ENCODE results near the gene RABAC1. TPM values are rescaled to one million over a fixed set of nuclear protein-coding genes. Genes with fewer than 3 reads are reported as not detected.

The RABAC1 gene
- total RNA-seq, 2 experiments from 2014 or later: 96.0 to 102 TPM

- Histone ChIP-seq H3K27me3 (ENCODE audit: control insufficient read depth in 1 of 2, insufficient read depth in 2 of 2, low read length in 2 of 2) (no peaks in the 10 kb centered on the region), H3K36me3 (ENCODE audit: insufficient read depth, low read length) (no peaks in the 10 kb centered on the region), H3K4me1 (ENCODE audit: insufficient read depth, low read length) (peaks cover 59% of the 10 kb centered on the region), H3K9me3 (ENCODE audit: control insufficient read depth in 1 of 2, insufficient read depth in 1 of 2, low read length in 2 of 2) (no peaks in the 10 kb centered on the region), H3K27ac (ENCODE audit: low read depth in 1 of 2, low read length in 2 of 2) (no peak overlapping the region), H3K4me3 (ENCODE audit: low read length) (no peak overlapping the region)
- intact Hi-C loops (cut with DNase I, micrococcal nuclease): loop anchor here (2.0 to 5.0 kb wide), 2 partner anchors 43 to 60 kb away; no protein-coding TSS in a partner anchor
- CTCF ChIA-PET: interaction anchor here (1.8 kb wide), 1 partner anchor 59 kb away, joined by 6 read pairs; no protein-coding TSS in a partner anchor
- DNase-seq (no peak), ATAC-seq (ENCODE audit: poor library complexity) (no peak)
- H3K4me3 Mint-ChIP-seq: no peak overlapping the region
- H3K9me3 Mint-ChIP-seq: no peaks in the 10 kb centered on the region
- no peaks in the 10 kb centered on the region for H3K27me3 Mint-ChIP-seq
- POLR2A ChIA-PET: no interaction called here
- TF ChIP-seq CTCF (IDR thresholded peaks at IDR 0.05): no peak
- peaks cover 65% of the 10 kb centered on the region for H3K4me1 Mint-ChIP-seq (ENCODE audit: low read depth)
- H3K27ac Mint-ChIP-seq: peak overlapping the region; percentile 86
- peaks cover 6% of the 10 kb centered on the region for H3K36me3 Mint-ChIP-seq (ENCODE audit: low read depth)
These were observed 26.8 kb downstream of the RABAC1 start for GRCh38 chr19:41932259-41932719.

GRCh38 chr19:41930926-41931592, 28.1 kb downstream of the RABAC1 start:
- Histone ChIP-seq H3K4me1 (ENCODE audit: insufficient read depth, low read length) (peaks cover 57% of the 10 kb centered on the region), H3K27me3 (ENCODE audit: control insufficient read depth in 1 of 2, insufficient read depth in 2 of 2, low read length in 2 of 2) (no peaks in the 10 kb centered on the region), H3K27ac (ENCODE audit: low read depth in 1 of 2, low read length in 2 of 2) (no peak overlapping the region), H3K9me3 (ENCODE audit: control insufficient read depth in 1 of 2, insufficient read depth in 1 of 2, low read length in 2 of 2) (no peaks in the 10 kb centered on the region), H3K36me3 (ENCODE audit: insufficient read depth, low read length) (no peaks in the 10 kb centered on the region), H3K4me3 (ENCODE audit: low read length) (no peak overlapping the region)
- Mint-ChIP-seq H3K27ac (peak overlapping the region; percentile 86), H3K36me3 (ENCODE audit: low read depth) (peaks cover 6% of the 10 kb centered on the region), H3K9me3 (no peaks in the 10 kb centered on the region), H3K4me1 (ENCODE audit: low read depth) (peaks cover 57% of the 10 kb centered on the region), H3K27me3 (no peaks in the 10 kb centered on the region), H3K4me3 (peak overlapping the region; percentile 82)
- no peak for DNase-seq
- ChIA-PET POLR2A (interaction anchor here (0.8 to 4.7 kb wide), 6 partner anchors 12 to 71 kb away, joined by 3 to 62 read pairs (median 7); partner anchors contain the start of genes ARHGEF1 and RPS19), CTCF (interaction anchor here (1.8 to 2.1 kb wide), 2 partner anchors 58 to 71 kb away, joined by 6 to 9 read pairs; partner anchors contain the start of gene RPS19)
- intact Hi-C loops (cut with DNase I, micrococcal nuclease): loop anchor here in 1 of 2 experiments (5.0 kb wide), 1 partner anchor 59 kb away; no protein-coding TSS in a partner anchor
- no peak for TF ChIP-seq CTCF (IDR thresholded peaks at IDR 0.05)
- no peak for ATAC-seq (ENCODE audit: poor library complexity)

- Mint-ChIP-seq H3K36me3 (ENCODE audit: low read depth) (peaks cover 6% of the 10 kb centered on the region), H3K27me3 (no peaks in the 10 kb centered on the region), H3K9me3 (no peaks in the 10 kb centered on the region), H3K4me3 (peak overlapping the region; percentile 82), H3K27ac (peak overlapping the region; percentile 86), H3K4me1 (ENCODE audit: low read depth) (peaks cover 53% of the 10 kb centered on the region)
- H3K4me3 ChIP-seq (ENCODE audit: low read length): no peak overlapping the region
- ChIA-PET POLR2A (interaction anchor here (0.8 to 4.7 kb wide), 7 partner anchors 13 to 70 kb away, joined by 3 to 62 read pairs (median 7); partner anchors contain the start of genes ARHGEF1 and RPS19), CTCF (interaction anchor here (1.8 to 2.5 kb wide), 3 partner anchors 57 to 71 kb away, joined by 6 to 9 read pairs (median 9); partner anchors contain the start of gene RPS19)
- no peaks in the 10 kb centered on the region for H3K9me3 ChIP-seq (ENCODE audit: control insufficient read depth in 1 of 2, insufficient read depth in 1 of 2, low read length in 2 of 2)
- ATAC-seq (ENCODE audit: poor library complexity) (peak; percentile 19), DNase-seq (no peak)
- peaks cover 50% of the 10 kb centered on the region for H3K4me1 ChIP-seq (ENCODE audit: insufficient read depth, low read length)
- TF ChIP-seq CTCF (IDR thresholded peaks at IDR 0.05): no peak
- H3K27me3 ChIP-seq (ENCODE audit: control insufficient read depth in 1 of 2, insufficient read depth in 2 of 2, low read length in 2 of 2): no peaks in the 10 kb centered on the region
- no peaks in the 10 kb centered on the region for H3K36me3 ChIP-seq (ENCODE audit: insufficient read depth, low read length)
- H3K27ac ChIP-seq (ENCODE audit: low read depth in 1 of 2, low read length in 2 of 2): no peak overlapping the region
- intact Hi-C loops (cut with DNase I, micrococcal nuclease): loop anchor here in 1 of 2 experiments (5.0 kb wide), 1 partner anchor 58 kb away; no protein-coding TSS in a partner anchor
These were observed 28.8 kb downstream of the RABAC1 start for GRCh38 chr19:41930322-41930722.
